SK-N-SH (cell line): ENCODE results near the gene MED8.
"Not testable (repeated sequence)": the region's sequence is repeated elsewhere in the genome, so short reads cannot be mapped to it uniquely, and the experiment has no call there.

Experiments used
- CHD2 ChIP-seq: fragments of 150-350 bp; IDR thresholded peaks from 2 replicates; pipeline ENCODE4 v1.6.1; 2018; ENCODE audit warnings: low read length; ENCODE audit not compliant: partially characterized antibody
- CTCF ChIP-seq: fragments of 200-600 bp; sonication (generic); IDR thresholded peaks from 2 replicates; pipeline ENCODE4 v1.6.1; 2017; ENCODE audit warnings: antibody characterized with exemption, mild to moderate bottlenecking, moderate library complexity
- ELF1 ChIP-seq: IDR thresholded peaks from 2 replicates; pipeline ENCODE4 v1.4.0; 2012
- FOXM1 ChIP-seq: IDR thresholded peaks from 2 replicates; pipeline ENCODE4 v1.4.0; 2012; ENCODE audit warnings: low read depth, mild to moderate bottlenecking
- JUND ChIP-seq: IDR thresholded peaks from 2 replicates; pipeline ENCODE4 v1.4.0; 2012
- POLR2AphosphoS5 ChIP-seq: IDR thresholded peaks from 2 replicates; pipeline ENCODE4 v1.6.1; 2012; ENCODE audit warnings: low read depth, low read length
- RFX5 ChIP-seq: IDR thresholded peaks from 2 replicates; pipeline ENCODE4 v1.6.1; 2012; ENCODE audit warnings: mild to moderate bottlenecking, improper control_type of control experiment, low read length

- TF ChIP-seq CTCF, JUND, CHD2, RFX5, POLR2AphosphoS5, ELF1, FOXM1: not testable (repeated sequence)
Measured at GRCh38 chr1:43413426-43413825, 23.8 kb upstream of the MED8 start.
